ENCODE measurements around the gene C1QL1. TPM values are rescaled to one million over a fixed set of nuclear protein-coding genes. Genes with fewer than 3 reads are reported as not detected.

Gene C1QL1
- total and polyA plus RNA-seq, 2 experiments from 2014 or later, result 12.8 to 54.9 TPM

- 75% methylated on average over 8 of the region's 8 CpGs for WGBS (ENCODE audit: low lambda C conversion rate, missing lambda C conversion rate)
- TF ChIP-seq CTCF (IDR thresholded peaks at IDR 0.05; ENCODE audit: poor library complexity) (no peak), EZH2phosphoT487 (IDR thresholded peaks at IDR 0.05; ENCODE audit: low read depth, severe bottlenecking, unreplicated experiment) (no peak), EZH2 (IDR thresholded peaks at IDR 0.05; ENCODE audit: borderline replicate concordance) (no peak)
- Histone ChIP-seq H4K20me1 (ENCODE audit: insufficient read depth, poor library complexity, severe bottlenecking) (no peaks in the 10 kb centered on the region), H2AFZ (no peak overlapping the region), H3K79me2 (no peaks in the 10 kb centered on the region), H3K27me3 (no peaks in the 10 kb centered on the region), H3K9me3 (ENCODE audit: low read depth) (no peaks in the 10 kb centered on the region), H3K27ac (no peak overlapping the region), H3K4me3 (no peak overlapping the region), H3K4me2 (no peak overlapping the region), H3K9me2 (replicated peaks; ENCODE audit: insufficient read depth) (no peaks in the 10 kb centered on the region), H3K36me3 (replicated peaks; ENCODE audit: insufficient read depth, low read depth) (no peaks in the 10 kb centered on the region), H3K4me1 (ENCODE audit: insufficient read depth) (no peaks in the 10 kb centered on the region)
- DNase-seq (ENCODE audit: low spot score), result no peak
These were observed 12.3 kb downstream of the C1QL1 start for GRCh38 chr17:44955674-44956425.

- no peak for DNase-seq (ENCODE audit: low spot score)
- Histone ChIP-seq H3K9me2 (replicated peaks; ENCODE audit: insufficient read depth) (no peaks in the 10 kb centered on the region), H2AFZ (no peak overlapping the region), H3K27ac (no peak overlapping the region), H3K36me3 (replicated peaks; ENCODE audit: insufficient read depth, low read depth) (no peaks in the 10 kb centered on the region), H4K20me1 (ENCODE audit: insufficient read depth, poor library complexity, severe bottlenecking) (no peaks in the 10 kb centered on the region), H3K79me2 (no peaks in the 10 kb centered on the region), H3K27me3 (no peaks in the 10 kb centered on the region), H3K9me3 (ENCODE audit: low read depth) (no peaks in the 10 kb centered on the region), H3K4me3 (no peak overlapping the region), H3K4me1 (ENCODE audit: insufficient read depth) (peaks cover 3% of the 10 kb centered on the region), H3K4me2 (no peak overlapping the region)
- 73% methylated on average over 6 of the region's 6 CpGs for WGBS (ENCODE audit: low lambda C conversion rate, missing lambda C conversion rate)
- no peak for TF ChIP-seq EZH2 (IDR thresholded peaks at IDR 0.05; ENCODE audit: borderline replicate concordance)
- TF ChIP-seq CTCF (IDR thresholded peaks at IDR 0.05; ENCODE audit: poor library complexity), result no peak
- TF ChIP-seq EZH2phosphoT487 (IDR thresholded peaks at IDR 0.05; ENCODE audit: low read depth, severe bottlenecking, unreplicated experiment), result no peak
These were observed 15.1 kb downstream of the C1QL1 start for GRCh38 chr17:44952946-44953475.

- Histone ChIP-seq H3K27ac (no peak overlapping the region), H2AFZ (peak overlapping the region; percentile 54)
- WGBS (ENCODE audit: low lambda C conversion rate, missing lambda C conversion rate), result 85% methylated on average over 7 of the region's 7 CpGs
These were observed 19.7 kb downstream of the C1QL1 start for GRCh38 chr17:44948315-44948795.

More at GRCh38 chr17:44948315-44948795, 19.7 kb downstream of the C1QL1 start:
- H3K79me2 ChIP-seq, result peaks cover 41% of the 10 kb centered on the region
- H3K4me2 ChIP-seq, result peak overlapping the region; percentile 91
- TF ChIP-seq EZH2phosphoT487 (IDR thresholded peaks at IDR 0.05; ENCODE audit: low read depth, severe bottlenecking, unreplicated experiment) (no peak), EZH2 (IDR thresholded peaks at IDR 0.05; ENCODE audit: borderline replicate concordance) (no peak), CTCF (IDR thresholded peaks at IDR 0.05; ENCODE audit: poor library complexity) (no peak)
- no peaks in the 10 kb centered on the region for H3K27me3 ChIP-seq
- DNase-seq (ENCODE audit: low spot score), result no peak
- H3K4me3 ChIP-seq, result peak overlapping the region; percentile 25
- H3K4me1 ChIP-seq (ENCODE audit: insufficient read depth), result peaks cover 3% of the 10 kb centered on the region
- H3K9me2 ChIP-seq (replicated peaks; ENCODE audit: insufficient read depth), result no peaks in the 10 kb centered on the region
- H3K36me3 ChIP-seq (replicated peaks; ENCODE audit: insufficient read depth, low read depth), result no peaks in the 10 kb centered on the region
- H3K9me3 ChIP-seq (ENCODE audit: low read depth), result no peaks in the 10 kb centered on the region
- no peaks in the 10 kb centered on the region for H4K20me1 ChIP-seq (ENCODE audit: insufficient read depth, poor library complexity, severe bottlenecking)
